AG04450 (cell line): ENCODE measurements around the gene INPP5A. TPM values are rescaled to one million over a fixed set of nuclear protein-coding genes. Genes with fewer than 3 reads are reported as not detected.

Source experiments
- CTCF ChIA-PET: fragments of 300-600, 350-600 bp; formaldehyde crosslinking; extraction: SDS; loops from one replicate; lab custom pipeline; 2022; ENCODE audit warnings: antibody characterized with exemption, inconsistent platforms; lab: Charles Lee
- POLR2A ChIA-PET: fragments of 350-600 bp; formaldehyde crosslinking; extraction: SDS; loops from one replicate; lab custom pipeline; 2021; ENCODE audit warnings: antibody characterized with exemption, inconsistent platforms; lab: Yijun Ruan, JAX
- DNase-seq: peaks from one replicate; pipeline ENCODE4 v3.0.0-alpha.2; 2011; ENCODE audit warnings: low read depth, low spot score
- H3K27ac ChIP-seq: one replicate; pipeline ENCODE4 v1.5.1; 2012; ENCODE audit warnings: low read depth, low read length, control low read depth
- H3K27me3 ChIP-seq: one replicate; pipeline ENCODE4 v1.6.0; 2012; ENCODE audit warnings: low read length; ENCODE audit not compliant: control insufficient read depth, insufficient read depth
- H3K4me3 ChIP-seq: 2 replicates; pipeline ENCODE4 v1.5.1; 2011; ENCODE audit warnings: mild to moderate bottlenecking, low read depth, low read length, control low read depth
- H3K9me3 ChIP-seq: 2 replicates; pipeline ENCODE4 v1.5.1; 2012; ENCODE audit warnings: low read length; ENCODE audit not compliant: control insufficient read depth, insufficient read depth
- CTCF ChIP-seq: IDR thresholded peaks from 2 replicates; pipeline ENCODE4 v1.5.1; 2011; ENCODE audit warnings: low read depth, low read length, control low read depth, inconsistent platforms
- polyA plus RNA-seq: library from polyadenylated mRNA; depleted of rRNA; stranded (reverse); fragments of >200 nt; gene quantifications from 2 replicates; pipeline ENCODE4 v1.2.3, GENCODE V29; 2011

Gene INPP5A
- polyA plus RNA-seq, 1 experiment = 22.5 TPM

GRCh38 chr10:132512052-132512442 lies 25.5 kb upstream of the INPP5A start:
- DNase-seq = no peak
- H3K9me3 ChIP-seq = peaks cover 4% of the 10 kb centered on the region
- CTCF ChIA-PET = no interaction called here
- TF ChIP-seq CTCF = no peak
- H3K4me3 ChIP-seq = no peak overlapping the region
- POLR2A ChIA-PET = no interaction called here
- no peak overlapping the region for H3K27ac ChIP-seq
- H3K27me3 ChIP-seq = peaks cover 8% of the 10 kb centered on the region

GRCh38 chr10:132512693-132513345 lies 24.8 kb upstream of the INPP5A start:
- Histone ChIP-seq H3K4me3 (no peak overlapping the region), H3K27me3 (peaks cover 8% of the 10 kb centered on the region), H3K9me3 (peaks cover 4% of the 10 kb centered on the region), H3K27ac (no peak overlapping the region)
- POLR2A ChIA-PET = no interaction called here
- no peak for DNase-seq
- CTCF ChIA-PET = no interaction called here
- TF ChIP-seq CTCF = no peak

- H3K27me3 ChIP-seq = peaks cover 3% of the 10 kb centered on the region
- POLR2A ChIA-PET = no interaction called here
- DNase-seq = no peak
- no peak overlapping the region for H3K4me3 ChIP-seq
- CTCF ChIA-PET = no interaction called here
- H3K9me3 ChIP-seq = peaks cover 8% of the 10 kb centered on the region
- TF ChIP-seq CTCF = no peak
- H3K27ac ChIP-seq = no peak overlapping the region
Observed at GRCh38 chr10:132514821-132515520, 22.6 kb upstream of the INPP5A start.

- no peak for TF ChIP-seq CTCF
- DNase-seq = no peak
- Histone ChIP-seq H3K9me3 (peaks cover 8% of the 10 kb centered on the region), H3K27ac (peak overlapping the region; percentile 95), H3K4me3 (no peak overlapping the region), H3K27me3 (peaks cover 3% of the 10 kb centered on the region)
- CTCF ChIA-PET = interaction anchor here (0.5 kb wide), 1 partner anchor 12 kb away, joined by 3 read pairs; no protein-coding TSS in a partner anchor
- POLR2A ChIA-PET = interaction anchor here (0.6 to 1.0 kb wide), 4 partner anchors 11 to 535 kb away, joined by 3 to 4 read pairs (median 3); partner anchors contain the start of gene BNIP3
Observed at GRCh38 chr10:132515811-132516726, 21.5 kb upstream of the INPP5A start.
